ENCODE results near the gene TBC1D14. TPM values are rescaled to one million over a fixed set of nuclear protein-coding genes. Genes with fewer than 3 reads are reported as not detected.

The TBC1D14 gene
- total RNA-seq, 1 donor from 2014 or later: 33.2 TPM

DNA sequence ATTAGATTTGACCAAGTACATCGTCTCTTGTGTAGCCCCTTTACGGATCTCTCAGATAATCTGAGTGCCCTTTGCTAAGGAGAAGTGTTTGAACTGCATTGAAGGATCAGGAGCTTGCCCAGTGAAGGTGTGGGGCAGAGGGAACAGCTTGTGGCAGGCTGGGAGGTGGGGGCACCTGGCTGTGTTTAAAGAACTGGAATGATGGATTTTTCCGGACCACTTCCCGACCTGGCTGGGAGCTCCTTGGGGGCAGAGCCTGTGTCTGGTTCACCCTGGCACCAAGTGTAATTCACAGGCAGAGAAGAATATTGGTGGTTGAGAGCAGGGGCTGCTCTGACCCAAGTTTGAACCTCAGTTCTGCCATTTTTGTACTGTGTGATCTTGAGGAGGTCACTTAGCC is 18.5 kb downstream of the TBC1D14 start:
- DNase-seq (ENCODE audit: extremely low spot score, unreplicated experiment): no peak
- H3K4me3 Mint-ChIP-seq (ENCODE audit: unreplicated experiment): no peak overlapping the region
- peaks cover 26% of the 10 kb centered on the region for H3K36me3 Mint-ChIP-seq (ENCODE audit: unreplicated experiment)
- H3K27ac Mint-ChIP-seq (ENCODE audit: unreplicated experiment): no peak overlapping the region
- no peaks in the 10 kb centered on the region for H3K27me3 Mint-ChIP-seq (ENCODE audit: unreplicated experiment)
- no peak for TF ChIP-seq CTCF (IDR thresholded peaks at IDR 0.05)
- no peaks in the 10 kb centered on the region for H3K9me3 Mint-ChIP-seq (ENCODE audit: unreplicated experiment)
- H3K4me1 Mint-ChIP-seq (ENCODE audit: unreplicated experiment): no peaks in the 10 kb centered on the region

DNA sequence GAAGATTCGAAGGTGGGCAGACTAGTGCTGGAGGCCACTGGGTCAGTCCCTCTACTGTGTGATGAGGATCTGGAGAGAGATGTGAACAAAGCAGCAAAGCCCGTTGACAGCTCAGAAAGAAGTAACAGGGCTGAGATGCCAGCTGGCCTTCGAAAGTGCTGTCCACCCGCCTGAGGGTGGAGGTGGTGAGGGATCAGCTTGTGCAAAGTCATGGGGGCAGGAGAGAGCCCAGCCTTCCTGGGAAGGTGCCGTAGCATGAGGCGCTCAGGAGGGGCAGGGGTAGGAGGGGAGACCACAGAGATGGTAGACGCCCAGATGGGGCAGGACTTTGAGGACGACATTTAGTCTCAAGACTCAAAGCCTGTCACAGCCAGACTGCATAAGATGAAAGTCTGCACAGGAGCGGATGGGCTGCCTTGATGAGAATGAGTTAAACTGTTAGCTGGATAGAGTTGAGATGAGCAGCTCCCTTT is 19.7 kb downstream of the TBC1D14 start:
- Mint-ChIP-seq H3K9me3 (ENCODE audit: unreplicated experiment) (no peaks in the 10 kb centered on the region), H3K36me3 (ENCODE audit: unreplicated experiment) (peaks cover 25% of the 10 kb centered on the region), H3K4me1 (ENCODE audit: unreplicated experiment) (no peaks in the 10 kb centered on the region), H3K4me3 (ENCODE audit: unreplicated experiment) (no peak overlapping the region), H3K27me3 (ENCODE audit: unreplicated experiment) (no peaks in the 10 kb centered on the region), H3K27ac (ENCODE audit: unreplicated experiment) (no peak overlapping the region)
- DNase-seq (ENCODE audit: extremely low spot score, unreplicated experiment): no peak
- no peak for TF ChIP-seq CTCF (IDR thresholded peaks at IDR 0.05)

GRCh38 chr4:6929812-6930464 is 20.3 kb downstream of the TBC1D14 start:
- Mint-ChIP-seq H3K9me3 (ENCODE audit: unreplicated experiment) (no peaks in the 10 kb centered on the region), H3K4me1 (ENCODE audit: unreplicated experiment) (no peaks in the 10 kb centered on the region), H3K36me3 (ENCODE audit: unreplicated experiment) (peaks cover 19% of the 10 kb centered on the region), H3K27me3 (ENCODE audit: unreplicated experiment) (no peaks in the 10 kb centered on the region), H3K4me3 (ENCODE audit: unreplicated experiment) (no peak overlapping the region), H3K27ac (ENCODE audit: unreplicated experiment) (no peak overlapping the region)
- no peak for TF ChIP-seq CTCF (IDR thresholded peaks at IDR 0.05)
- DNase-seq (ENCODE audit: extremely low spot score, unreplicated experiment): no peak

- Mint-ChIP-seq H3K4me1 (ENCODE audit: unreplicated experiment) (peaks cover 5% of the 10 kb centered on the region), H3K9me3 (ENCODE audit: unreplicated experiment) (no peaks in the 10 kb centered on the region), H3K36me3 (ENCODE audit: unreplicated experiment) (peaks cover 12% of the 10 kb centered on the region), H3K27ac (ENCODE audit: unreplicated experiment) (no peak overlapping the region), H3K27me3 (ENCODE audit: unreplicated experiment) (no peaks in the 10 kb centered on the region), H3K4me3 (ENCODE audit: unreplicated experiment) (no peak overlapping the region)
- DNase-seq (ENCODE audit: extremely low spot score, unreplicated experiment): no peak
- no peak for TF ChIP-seq CTCF (IDR thresholded peaks at IDR 0.05)
These were observed 22.8 kb downstream of the TBC1D14 start for GRCh38 chr4:6932475-6932874.

DNA sequence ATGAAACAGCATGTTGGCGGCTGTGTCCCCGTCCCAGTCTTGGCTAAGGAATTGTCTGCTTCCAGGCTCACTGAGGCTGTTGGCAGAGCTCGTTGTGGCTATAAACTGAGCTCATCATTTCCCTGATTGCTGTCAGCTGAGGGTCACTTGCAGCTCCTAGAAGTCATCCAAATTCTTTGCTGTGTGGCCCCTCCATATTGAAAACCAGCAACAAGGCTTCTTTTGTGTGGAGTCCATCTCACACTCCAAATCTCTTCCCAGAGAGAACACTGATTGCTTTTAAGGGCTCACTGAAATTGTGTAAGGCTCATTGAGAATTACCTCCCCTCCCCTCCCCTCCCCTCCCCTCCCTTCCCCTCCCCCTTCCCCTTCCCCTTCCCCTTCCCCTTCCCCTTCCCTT is 23.3 kb downstream of the TBC1D14 start:
- Mint-ChIP-seq H3K4me1 (ENCODE audit: unreplicated experiment) (peaks cover 10% of the 10 kb centered on the region), H3K4me3 (ENCODE audit: unreplicated experiment) (no peak overlapping the region), H3K9me3 (ENCODE audit: unreplicated experiment) (no peaks in the 10 kb centered on the region), H3K27ac (ENCODE audit: unreplicated experiment) (no peak overlapping the region), H3K27me3 (ENCODE audit: unreplicated experiment) (no peaks in the 10 kb centered on the region), H3K36me3 (ENCODE audit: unreplicated experiment) (peaks cover 12% of the 10 kb centered on the region)
- no peak for DNase-seq (ENCODE audit: extremely low spot score, unreplicated experiment)
- no peak for TF ChIP-seq CTCF (IDR thresholded peaks at IDR 0.05)

Measured in osteocyte (in vitro differentiated cells).